Upper lobe of left lung (tissue), 6 donors: ENCODE results near the gene MAST3. TPM values are rescaled to one million over a fixed set of nuclear protein-coding genes. Genes with fewer than 3 reads are reported as not detected.

Source experiments
- ATAC-seq, 2 donors: fragments of 200-7000 bp; cut with Tn5 transposase; one replicate each; pipeline ENCODE4 v1.9.1; 2022; ENCODE audit warnings: mild to moderate bottlenecking in 2 of 2, moderate library complexity in 2 of 2; ENCODE audit not compliant: low FRiP score in 2 of 2
- DNase-seq, 2 donors: peaks; one replicate each; pipeline ENCODE4 v3.0.0-alpha.2; 2019 to 2020
- H3K27ac ChIP-seq, 4 donors: fragments of 200-600 bp; sonication (generic); one replicate each; pipeline ENCODE4 v1.5.1; 2016 to 2019
- H3K27me3 ChIP-seq, 4 donors: fragments of 200-600 bp; sonication (generic); one replicate each; pipeline ENCODE4 v1.5.1; 2017 to 2019
- H3K36me3 ChIP-seq, 4 donors: fragments of 200-600 bp; sonication (generic); one replicate each; pipeline ENCODE4 v1.5.1; 2016 to 2019
- H3K4me1 ChIP-seq, 4 donors: fragments of 200-600 bp; sonication (generic); one replicate each; pipeline ENCODE4 v1.5.1; 2018 to 2019
- H3K4me3 ChIP-seq, 4 donors: fragments of 200-600 bp; sonication (generic); one replicate each; pipeline ENCODE4 v1.5.1; 2017 to 2019; ENCODE audit warnings: mild to moderate bottlenecking in 2 of 4, moderate library complexity in 1 of 4
- H3K9me3 ChIP-seq, 4 donors: fragments of 200-600 bp; sonication (generic); one replicate each; pipeline ENCODE4 v1.5.1; 2018 to 2019
- CTCF ChIP-seq, 6 experiments: fragments of 450-650 bp in 4 of 6; fragments of 200-600 bp in 2 of 6; sonication (generic) in 2 of 6; IDR thresholded peaks; one replicate each; pipeline ENCODE4 v1.5.1; 2016 to 2019; ENCODE audit warnings: antibody characterized with exemption in 6 of 6
- EP300 ChIP-seq, 4 donors: sonication (generic); formaldehyde crosslinking; IDR thresholded peaks; one replicate each; pipeline ENCODE4 v1.5.1; 2017; ENCODE audit warnings: antibody characterized with exemption in 4 of 4, control low read depth in 2 of 4
- POLR2A ChIP-seq, 4 donors: fragments of 450-650 bp; IDR thresholded peaks; one replicate each; pipeline ENCODE4 v1.5.1; 2016 to 2017; ENCODE audit warnings: antibody characterized with exemption in 4 of 4, mild to moderate bottlenecking in 2 of 4
- POLR2AphosphoS5 ChIP-seq, 2 donors: sonication (generic); formaldehyde crosslinking; IDR thresholded peaks; one replicate each; pipeline ENCODE4 v1.5.1; 2017; ENCODE audit warnings: antibody characterized with exemption in 2 of 2
- WGBS, 2 donors: methylation state at CpG; one replicate each; pipeline ENCODE4 v1.1.5; 2017 to 2018; 5-methylcytosine and 5-hydroxymethylcytosine counted together
- total RNA-seq, 6 donors: library from RNA; depleted of rRNA in 4 of 6; stranded (reverse); fragments of >200 nt in 4 of 6; gene quantifications; one replicate each; pipeline versions ENCODE4 v1.1.0 to v1.2.1, GENCODE V29; 2016 to 2021
- donor health status: DM: no; HTN: no; CAD: no; lungs with moderate emphysema.
- donor health status: DM: no; HTN: yes; CAD: no; lungs with severe emphysema.

The MAST3 gene
- total RNA-seq, 6 donors from 2014 or later, result 9.3 to 67.1 (median 27.5) TPM

GRCh38 chr19:18174983-18175382 lies 77.4 kb downstream of the MAST3 start:
- Histone ChIP-seq H3K4me3 (peak overlapping the region in 3 of 4 donors; percentile 56 to 71 (median 62)), H3K36me3 (peaks cover 0 to 22% (median 12%) of the 10 kb centered on the region in 4 donors), H3K27me3 (no peaks in the 10 kb centered on the region), H3K9me3 (no peaks in the 10 kb centered on the region), H3K27ac (peak overlapping the region in 2 of 4 donors; percentile 84 to 91), H3K4me1 (peaks cover 8 to 43% (median 19%) of the 10 kb centered on the region in 4 donors)
- 89 to 90% methylated on average over 7 to 11 of the region's 11 CpGs for WGBS, 2 donors
- ATAC-seq (no peak), DNase-seq (no peak)
- TF ChIP-seq EP300 (IDR thresholded peaks at IDR 0.05) (no peak), CTCF (IDR thresholded peaks at IDR 0.05) (no peak), POLR2AphosphoS5 (IDR thresholded peaks at IDR 0.05) (no peak), POLR2A (IDR thresholded peaks at IDR 0.05) (no peak)

GRCh38 chr19:18176367-18177310 lies 79.1 kb downstream of the MAST3 start:
- Histone ChIP-seq H3K27ac (peak overlapping the region in 1 of 4 donors; percentile 15), H3K9me3 (no peaks in the 10 kb centered on the region), H3K4me1 (peaks cover 8 to 33% (median 19%) of the 10 kb centered on the region in 4 donors), H3K36me3 (peaks cover 0 to 22% (median 12%) of the 10 kb centered on the region in 4 donors), H3K27me3 (no peaks in the 10 kb centered on the region), H3K4me3 (peak overlapping the region in 1 of 4 donors; percentile 62)
- ATAC-seq (no peak), DNase-seq (peak in 1 of 2 donors; percentile 48)
- TF ChIP-seq POLR2AphosphoS5 (IDR thresholded peaks at IDR 0.05), result no peak
- no peak for TF ChIP-seq POLR2A (IDR thresholded peaks at IDR 0.05)
- no peak for TF ChIP-seq EP300 (IDR thresholded peaks at IDR 0.05)
- TF ChIP-seq CTCF (IDR thresholded peaks at IDR 0.05), result no peak
- WGBS, 2 donors, result 85 to 92% methylated on average over 17 to 18 of the region's 19 CpGs

GRCh38 chr19:18179957-18180356 lies 82.4 kb downstream of the MAST3 start:
- ATAC-seq, result no peak
- no peak for DNase-seq
- H3K9me3 ChIP-seq, result no peaks in the 10 kb centered on the region
- peaks cover under 1 to 8% (median 3%) of the 10 kb centered on the region in 4 donors for H3K4me1 ChIP-seq
- H3K27ac ChIP-seq, result peak overlapping the region in 1 of 4 donors; percentile 82
- no peak for TF ChIP-seq POLR2AphosphoS5 (IDR thresholded peaks at IDR 0.05)
- no peak for TF ChIP-seq CTCF (IDR thresholded peaks at IDR 0.05)
- TF ChIP-seq POLR2A (IDR thresholded peaks at IDR 0.05), result no peak
- no peak for TF ChIP-seq EP300 (IDR thresholded peaks at IDR 0.05)
- peaks cover 0 to 22% (median 12%) of the 10 kb centered on the region in 4 donors for H3K36me3 ChIP-seq
- 82 to 83% methylated on average over 5 of the region's 5 CpGs for WGBS, 2 donors
- H3K27me3 ChIP-seq, result no peaks in the 10 kb centered on the region
- H3K4me3 ChIP-seq, result no peak overlapping the region

- no peak for ATAC-seq
- Histone ChIP-seq H3K36me3 (no peaks in the 10 kb centered on the region), H3K27ac (no peak overlapping the region), H3K9me3 (no peaks in the 10 kb centered on the region), H3K27me3 (no peaks in the 10 kb centered on the region), H3K4me3 (no peak overlapping the region), H3K4me1 (no peaks in the 10 kb centered on the region)
- no peak for DNase-seq
- TF ChIP-seq CTCF (IDR thresholded peaks at IDR 0.05) (no peak), POLR2A (IDR thresholded peaks at IDR 0.05) (no peak), POLR2AphosphoS5 (IDR thresholded peaks at IDR 0.05) (no peak), EP300 (IDR thresholded peaks at IDR 0.05) (no peak)
These were observed 86.0 kb downstream of the MAST3 start for GRCh38 chr19:18183529-18183928.
